ENCODE data around the gene THADA.
A peak's percentile ranks its signal among the peaks of the same experiment; 100 is the strongest.
"Not testable (repeated sequence)": the region's sequence is repeated elsewhere in the genome, so short reads cannot be mapped to it uniquely, and the experiment has no call there.

The THADA gene

GRCh38 chr2:43595603-43596412, at the start of gene THADA:
Gene THADA (minus strand): TSS chr2:43596038. CDS start chr2:43592392, 3,646 bp downstream.
- DNase-seq = peak; percentile 96 to 97

- no peak for DNase-seq
These were observed 47.8 kb upstream of the THADA start for GRCh38 chr2:43643680-43644079.

- DNase-seq = peak in 1 of 2 experiments; percentile 21
These were observed 46.5 kb upstream of the THADA start for GRCh38 chr2:43642363-43642762.

DNA sequence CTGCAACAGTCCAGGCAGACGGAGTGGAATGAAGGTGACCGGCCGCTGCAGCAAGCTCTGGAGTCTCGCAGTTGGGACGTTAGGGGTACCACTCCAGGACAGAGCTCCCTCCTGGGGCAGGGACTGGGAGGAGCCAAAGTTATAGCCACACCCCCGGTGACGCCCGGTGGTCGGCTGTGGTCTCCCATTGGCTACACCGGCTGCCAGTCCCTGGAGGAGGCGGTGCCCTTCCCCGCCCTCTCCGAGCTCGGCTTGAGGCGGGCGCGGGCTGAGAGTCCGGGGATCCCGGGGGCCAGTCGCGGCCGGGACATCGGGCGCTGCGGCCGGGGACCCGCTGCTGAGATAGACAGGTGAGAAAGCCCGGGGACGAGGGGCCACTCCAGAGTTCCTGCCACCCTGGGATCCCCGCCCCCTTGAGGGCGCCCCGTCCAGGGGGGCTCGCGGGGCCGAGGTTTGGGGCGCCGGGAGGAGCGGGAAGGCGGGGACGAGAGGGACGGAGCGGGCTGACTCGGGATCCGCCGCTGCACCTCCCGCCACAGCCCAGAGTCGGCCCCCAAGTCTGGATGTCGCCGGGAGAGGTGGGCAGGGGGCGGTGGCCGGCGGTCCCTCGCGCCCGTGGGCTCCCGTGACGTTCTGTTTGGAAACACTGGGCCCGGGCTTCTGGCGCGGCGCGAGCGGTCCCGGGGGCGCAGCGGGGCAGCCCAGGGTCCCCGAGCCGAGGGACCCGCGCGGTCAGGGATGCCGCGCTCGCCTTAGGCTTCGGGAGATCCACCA, 41.4 kb upstream of the THADA start, which contains the start of gene PLEKHH2:
Gene PLEKHH2 (plus strand): TSS at position 231 of the 774 bp plus-strand sequence. CDS start 7,414 bp downstream, outside the sequence.
- DNase-seq = peak; percentile 59 to 64

- DNase-seq = no peak
These were observed 40.8 kb upstream of the THADA start for GRCh38 chr2:43636621-43637020.

GRCh38 chr2:43636153-43636552, 40.3 kb upstream of the THADA start:
- DNase-seq = not testable (repeated sequence)

DNA sequence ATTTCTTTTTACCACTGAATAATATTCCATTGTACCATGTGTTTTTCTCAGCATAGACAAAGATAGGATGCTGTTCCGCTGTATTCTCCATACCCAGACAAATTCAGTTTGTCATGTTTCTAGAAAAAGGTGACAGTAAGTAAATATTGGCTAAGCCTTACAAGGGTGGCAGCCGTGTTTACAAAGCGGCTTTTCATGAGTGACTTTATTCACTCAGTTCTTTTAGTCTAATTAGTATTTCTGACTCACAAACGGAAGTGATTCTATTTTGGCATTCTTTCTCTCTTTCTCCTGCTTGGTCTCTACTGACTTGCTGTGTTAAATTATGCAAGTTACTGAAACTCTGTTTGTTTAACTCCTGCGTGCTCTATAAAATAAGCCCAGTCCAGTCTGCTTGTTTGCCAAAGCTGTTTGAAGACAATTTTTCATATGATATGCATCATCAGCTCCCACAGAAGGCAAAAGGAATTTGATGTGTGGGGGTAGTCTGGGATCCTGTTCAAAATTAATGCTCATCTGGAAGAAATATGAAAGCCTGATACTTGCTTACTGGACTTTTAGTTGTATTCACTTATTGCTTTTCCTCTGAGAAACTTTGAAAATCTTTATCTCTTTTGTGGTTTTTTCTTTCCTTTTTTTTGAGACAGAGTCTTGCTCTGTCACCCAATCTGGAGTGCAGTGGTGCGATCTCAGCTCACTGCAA, 38.9 kb upstream of the THADA start:
- no peak for DNase-seq

DNA sequence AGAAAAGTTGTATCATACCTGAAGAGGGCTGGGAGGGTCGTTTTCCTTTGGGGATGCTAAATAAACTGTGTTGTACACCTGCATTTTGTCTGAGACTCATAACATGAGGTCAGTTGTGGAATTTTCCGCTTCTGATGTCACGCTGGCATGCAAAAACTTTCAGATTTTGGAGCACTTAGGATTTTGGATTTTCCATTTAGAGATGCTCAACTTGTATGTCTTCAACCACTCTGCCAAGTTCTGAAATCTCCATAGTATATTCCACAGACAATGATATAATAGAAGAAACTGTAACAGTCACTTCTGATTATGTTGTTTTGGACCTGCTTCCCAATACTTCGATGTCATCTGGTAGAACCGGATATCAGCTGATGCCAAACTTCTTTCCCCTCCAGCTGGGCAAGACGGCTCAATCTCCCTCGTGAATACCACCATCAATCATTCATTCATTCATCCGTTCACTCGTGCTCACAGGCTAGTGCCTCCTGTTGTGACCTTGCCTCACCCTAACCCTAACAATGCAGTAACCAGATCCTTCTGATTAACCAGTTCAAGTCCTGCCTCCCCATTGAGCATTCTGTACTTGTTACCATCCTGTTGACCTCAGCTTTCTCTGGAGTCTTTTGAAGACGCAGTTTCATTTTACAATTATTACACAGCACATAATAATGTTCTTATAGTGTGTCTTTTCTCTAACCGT, 35.9 kb upstream of the THADA start:
- DNase-seq = no peak

DNA sequence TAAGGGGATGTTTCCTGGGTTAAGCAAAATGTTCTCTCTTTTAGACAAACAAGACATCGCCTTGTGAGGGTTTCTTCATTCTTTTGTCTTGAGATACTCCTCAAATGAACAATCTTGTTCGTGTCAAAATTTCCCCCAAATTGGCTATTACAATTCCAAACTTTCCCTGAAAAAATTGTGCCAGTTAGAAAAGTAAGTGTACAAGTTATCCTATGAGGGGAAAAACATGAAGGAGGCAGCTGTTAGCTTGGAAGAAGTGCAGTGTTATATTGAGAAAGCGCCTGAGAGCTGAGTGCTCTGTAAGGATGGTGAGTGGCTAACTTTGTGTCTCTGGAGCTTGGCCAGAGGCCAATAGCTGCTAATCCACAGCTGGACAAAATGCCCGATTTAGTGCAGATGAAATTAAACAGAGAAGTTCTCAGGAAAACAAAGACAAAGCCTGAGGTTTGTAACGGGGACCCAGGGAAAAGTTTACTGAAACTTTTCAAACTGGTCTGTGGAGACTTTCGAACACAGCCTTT, 27.2 kb upstream of the THADA start:
- DNase-seq = no peak

GRCh38 chr2:43619511-43619910, 23.7 kb upstream of the THADA start:
- no peak for DNase-seq

DNA sequence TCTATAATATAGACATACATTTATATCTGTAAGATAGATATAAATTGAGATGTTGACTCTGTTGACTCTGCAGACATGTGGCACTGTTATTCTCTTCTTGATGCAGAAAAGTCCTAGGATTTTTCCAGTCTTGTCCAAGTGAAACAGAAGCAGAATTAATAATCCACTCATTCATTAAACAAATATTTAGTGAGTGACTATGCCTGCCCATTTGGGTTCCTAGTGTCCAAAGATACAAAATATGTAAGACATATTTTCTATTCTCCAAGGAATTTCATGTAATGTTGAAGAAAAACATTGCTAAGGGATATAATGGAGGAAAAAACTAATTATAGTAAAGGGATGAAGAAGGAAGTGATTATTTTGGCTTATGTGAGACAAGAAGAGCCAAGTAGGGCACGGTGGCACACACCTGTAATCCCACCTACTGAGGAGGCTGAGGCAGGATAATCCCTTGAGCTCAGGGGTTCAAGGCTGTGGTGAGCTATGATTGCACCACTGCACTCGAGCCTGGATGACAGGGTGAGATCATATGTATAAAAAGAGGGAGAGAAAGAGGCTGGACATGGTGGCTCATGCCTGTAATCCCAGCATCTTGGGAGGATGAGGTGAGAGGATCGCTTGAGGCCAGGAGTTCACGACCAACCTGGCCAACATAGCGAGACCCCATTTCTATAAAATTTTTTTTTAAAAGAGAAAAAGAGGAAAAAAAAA, 21.3 kb upstream of the THADA start:
- no peak for DNase-seq

DNA sequence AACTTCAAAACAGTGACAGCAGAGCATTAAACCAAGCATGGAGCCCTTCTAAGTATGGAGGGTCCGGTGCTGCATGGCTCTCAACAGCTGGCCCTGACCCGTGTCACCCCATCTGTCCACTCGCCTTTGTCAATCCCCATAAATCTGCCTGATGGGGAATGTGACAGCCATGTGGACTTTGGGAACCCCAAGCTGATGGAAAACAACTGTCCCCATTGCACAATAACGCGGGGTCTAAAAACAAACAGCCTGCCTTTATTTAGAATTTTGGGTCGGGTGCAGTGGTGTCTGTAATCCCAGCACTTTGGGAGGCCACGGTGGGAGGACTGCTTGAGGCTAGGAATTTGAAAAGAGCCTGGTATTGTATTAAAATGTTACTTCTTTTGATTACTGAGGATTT, 17.1 kb upstream of the THADA start:
- no peak for DNase-seq

- peak; percentile 82 to 92 for DNase-seq
These were observed 16.4 kb upstream of the THADA start for GRCh38 chr2:43611987-43612894.

- no peak for DNase-seq
These were observed 14.5 kb upstream of the THADA start for GRCh38 chr2:43610361-43610760.

- peak; percentile 39 to 76 for DNase-seq
These were observed 13.6 kb upstream of the THADA start for GRCh38 chr2:43609290-43609918.

- DNase-seq = no peak
These were observed 10.0 kb upstream of the THADA start for GRCh38 chr2:43605851-43606250.

DNA sequence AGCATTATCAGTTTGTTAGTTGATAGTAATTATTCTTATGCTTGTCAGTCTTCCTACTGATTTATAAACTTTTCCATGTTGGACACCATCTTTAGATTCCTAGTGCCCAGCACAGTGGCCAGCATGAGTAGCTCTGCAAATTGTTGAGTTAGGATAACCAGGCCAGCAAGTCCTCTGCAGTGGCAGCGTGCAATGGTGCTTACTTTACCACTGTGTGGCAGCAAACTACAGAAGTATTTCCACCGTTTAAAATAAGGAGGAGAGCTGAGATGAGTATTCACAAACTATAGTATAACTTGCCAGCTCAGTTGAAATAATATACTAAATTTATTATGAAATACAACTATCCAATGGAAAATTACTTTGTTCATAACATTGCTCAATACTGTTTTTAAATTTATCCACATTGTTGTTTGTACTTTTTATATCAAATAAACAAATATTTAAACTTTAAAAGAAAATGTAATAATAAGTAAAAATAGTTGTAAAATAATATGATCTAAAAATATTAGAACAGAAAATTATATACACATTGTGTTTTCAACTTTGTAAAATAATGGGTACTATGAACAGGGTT, 9.3 kb upstream of the THADA start:
- DNase-seq = peak; percentile 76

DNA sequence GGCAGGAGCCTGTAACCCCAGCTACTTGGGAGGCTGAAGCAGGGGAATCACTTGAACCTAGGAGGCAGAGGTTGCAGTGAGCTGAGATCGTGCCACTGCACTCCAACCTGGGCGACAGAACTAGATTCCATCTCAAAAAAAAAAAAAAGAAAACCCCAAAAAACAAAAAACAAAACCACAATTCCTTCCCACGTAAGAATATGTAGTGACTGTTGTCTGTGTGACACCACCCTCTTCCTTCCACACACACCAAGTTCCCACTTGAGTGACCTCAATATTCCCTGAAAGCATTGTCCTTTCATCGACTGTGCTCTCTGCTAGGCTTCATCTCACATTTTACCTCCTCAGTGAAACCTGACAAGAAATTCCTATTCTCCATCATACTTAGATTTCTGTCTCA, 8.8 kb upstream of the THADA start:
- DNase-seq = no peak

DNA sequence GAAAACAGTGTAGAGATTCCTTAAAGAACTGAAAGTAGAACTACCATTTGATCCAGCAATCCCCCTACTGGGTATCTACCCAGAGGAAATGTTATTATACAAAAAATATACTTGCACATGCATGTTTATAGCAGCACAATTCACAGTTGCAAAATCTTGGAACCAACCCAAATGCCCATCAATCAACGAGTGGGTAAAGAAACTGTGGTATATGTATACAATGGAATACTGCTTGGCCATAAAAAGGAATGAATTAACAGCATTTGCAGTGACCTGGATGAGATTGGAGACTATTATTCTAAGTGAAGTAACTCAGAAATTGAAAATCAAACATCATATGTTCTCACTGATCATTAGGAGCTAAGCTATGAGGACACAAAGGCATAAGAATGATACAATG, 4.8 kb upstream of the THADA start:
- DNase-seq = not testable (repeated sequence)

DNA sequence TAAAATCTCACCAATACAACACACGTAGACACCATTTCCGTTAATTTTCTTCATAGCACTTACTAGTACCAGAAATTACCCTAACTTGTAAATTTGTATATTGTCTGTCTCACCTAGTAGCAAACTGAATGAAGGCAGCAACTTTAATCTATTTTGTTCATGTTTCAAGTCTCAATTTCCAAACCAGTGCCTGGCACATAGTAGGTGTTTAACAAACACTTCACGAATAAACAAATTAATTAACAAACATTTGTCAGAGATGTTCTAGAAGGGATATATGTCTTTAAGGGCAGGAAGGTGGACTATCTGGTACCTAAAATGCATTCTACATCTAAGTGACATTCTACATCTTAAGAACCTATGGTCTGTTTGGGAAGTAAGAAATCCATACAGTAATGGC, 963 bp downstream of the THADA start:
- DNase-seq = no peak

Measured in Kasumi-1 (cell line).